Neural progenitor cell (in vitro differentiated cells): ENCODE results near the gene CFAP97D1.

Source experiments
- CTCF ChIP-seq: fragments of 200-600 bp; sonication (generic); IDR thresholded peaks from 2 replicates; pipeline ENCODE4 v1.5.1; 2017; ENCODE audit warnings: antibody characterized with exemption, mild to moderate bottlenecking
- EZH2 ChIP-seq: fragments of 200-600 bp; sonication (generic); IDR thresholded peaks from 2 replicates; pipeline ENCODE4 v1.6.1; 2017; ENCODE audit warnings: antibody characterized with exemption, mild to moderate bottlenecking, moderate library complexity

- TF ChIP-seq CTCF (no peak), EZH2 (no peak)
These were observed 3.8 kb downstream of the CFAP97D1 start for GRCh38 chr17:43784068-43784467.
